Activated B cell treated with CpG ODN at 0.5 μM for 24 hours (primary cell): Measurements from ENCODE around the gene HRK. TPM values are rescaled to one million over a fixed set of nuclear protein-coding genes. Genes with fewer than 3 reads are reported as not detected.

Source experiments
- ATAC-seq: fragments of 200-7000 bp; cut with Tn5 transposase; one replicate; pipeline ENCODE4 v1.10.0; 2021; ENCODE audit warnings: low read depth, mild to moderate bottlenecking, moderate library complexity
- CTCF ChIA-PET: fragments of 350-600 bp; sonication (Branson Sonifier 250); formaldehyde crosslinking; loops from one replicate; lab custom pipeline; 2021; ENCODE audit warnings: antibody characterized with exemption; lab: Charles Lee
- POLR2A ChIA-PET: fragments of 350-600 bp; sonication (Branson Sonifier 250); formaldehyde crosslinking; loops from one replicate; lab custom pipeline; 2021; ENCODE audit warnings: antibody characterized with exemption; lab: Charles Lee
- DNase-seq: peaks from one replicate; pipeline ENCODE4 v3.0.0; 2022
- H3K27ac Mint-ChIP-seq: one replicate; pipeline ENCODE4 v1.8.0; 2020; ENCODE audit warnings: mixed read lengths
- H3K27me3 Mint-ChIP-seq: one replicate; pipeline ENCODE4 v1.8.0; 2021; ENCODE audit warnings: mixed read lengths
- H3K36me3 Mint-ChIP-seq: one replicate; pipeline ENCODE4 v1.8.0; 2021; ENCODE audit warnings: low read depth, mixed read lengths
- H3K4me1 Mint-ChIP-seq: one replicate; pipeline ENCODE4 v1.8.0; 2021; ENCODE audit warnings: mixed read lengths
- H3K4me3 Mint-ChIP-seq: one replicate; pipeline ENCODE4 v1.8.0; 2020; ENCODE audit warnings: mild to moderate bottlenecking, mixed read lengths
- H3K9me3 Mint-ChIP-seq: one replicate; pipeline ENCODE4 v1.8.0; 2020; ENCODE audit warnings: mixed read lengths
- intact Hi-C: fragments of 100-400 bp; cut with micrococcal nuclease; formaldehyde crosslinking; loops from one replicate; pipeline ENCODE4 v1.15.1; 2024
- total RNA-seq: library from RNA; stranded (reverse); gene quantifications from 2 replicates; pipeline ENCODE4 v1.2.3, GENCODE V29; 2022
- TF ChIP-seq, protein P1 (sequence below): fragments of 200-600 bp; IDR thresholded peaks from one replicate; pipeline ENCODE4 v1.8.0; 2022; ENCODE audit warnings: antibody characterized with exemption, mild to moderate bottlenecking

The HRK gene
- total RNA-seq, 1 donor from 2014 or later = 4.7 TPM

DNA sequence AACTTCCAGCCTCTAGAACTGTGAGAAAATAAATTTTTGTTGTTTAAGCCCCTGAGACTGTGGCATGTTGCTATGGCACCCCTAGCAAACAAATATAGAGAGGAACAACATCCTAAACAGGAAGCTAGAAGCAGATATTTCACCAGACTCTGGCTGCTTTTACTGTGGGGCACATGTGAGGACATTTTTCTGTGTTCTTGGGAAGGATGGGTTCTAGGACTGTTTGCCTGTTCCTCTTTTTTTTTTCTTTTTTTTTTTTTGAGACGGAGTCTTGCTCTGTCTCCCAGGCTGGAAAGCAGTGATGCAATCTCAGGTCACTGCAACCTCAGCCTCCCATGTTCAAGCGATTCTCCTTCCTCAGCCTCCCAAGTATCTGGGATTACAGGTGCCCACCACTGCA lies 4.2 kb upstream of the HRK start:
- no peaks in the 10 kb centered on the region for H3K36me3 Mint-ChIP-seq
- peaks cover 18% of the 10 kb centered on the region for H3K27me3 Mint-ChIP-seq
- peaks cover 23% of the 10 kb centered on the region for H3K4me1 Mint-ChIP-seq
- intact Hi-C loops = no loop called here
- H3K27ac Mint-ChIP-seq = no peak overlapping the region
- H3K9me3 Mint-ChIP-seq = no peaks in the 10 kb centered on the region
- CTCF ChIA-PET = no interaction called here
- no peak for ATAC-seq
- POLR2A ChIA-PET = interaction anchor here (0.7 kb wide), 1 partner anchor 173 kb away, joined by 3 read pairs; no protein-coding TSS in a partner anchor
- TF ChIP-seq, protein P1, sequence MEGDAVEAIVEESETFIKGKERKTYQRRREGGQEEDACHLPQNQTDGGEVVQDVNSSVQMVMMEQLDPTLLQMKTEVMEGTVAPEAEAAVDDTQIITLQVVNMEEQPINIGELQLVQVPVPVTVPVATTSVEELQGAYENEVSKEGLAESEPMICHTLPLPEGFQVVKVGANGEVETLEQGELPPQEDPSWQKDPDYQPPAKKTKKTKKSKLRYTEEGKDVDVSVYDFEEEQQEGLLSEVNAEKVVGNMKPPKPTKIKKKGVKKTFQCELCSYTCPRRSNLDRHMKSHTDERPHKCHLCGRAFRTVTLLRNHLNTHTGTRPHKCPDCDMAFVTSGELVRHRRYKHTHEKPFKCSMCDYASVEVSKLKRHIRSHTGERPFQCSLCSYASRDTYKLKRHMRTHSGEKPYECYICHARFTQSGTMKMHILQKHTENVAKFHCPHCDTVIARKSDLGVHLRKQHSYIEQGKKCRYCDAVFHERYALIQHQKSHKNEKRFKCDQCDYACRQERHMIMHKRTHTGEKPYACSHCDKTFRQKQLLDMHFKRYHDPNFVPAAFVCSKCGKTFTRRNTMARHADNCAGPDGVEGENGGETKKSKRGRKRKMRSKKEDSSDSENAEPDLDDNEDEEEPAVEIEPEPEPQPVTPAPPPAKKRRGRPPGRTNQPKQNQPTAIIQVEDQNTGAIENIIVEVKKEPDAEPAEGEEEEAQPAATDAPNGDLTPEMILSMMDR = no peak
- DNase-seq = no peak
- no peak overlapping the region for H3K4me3 Mint-ChIP-seq

DNA sequence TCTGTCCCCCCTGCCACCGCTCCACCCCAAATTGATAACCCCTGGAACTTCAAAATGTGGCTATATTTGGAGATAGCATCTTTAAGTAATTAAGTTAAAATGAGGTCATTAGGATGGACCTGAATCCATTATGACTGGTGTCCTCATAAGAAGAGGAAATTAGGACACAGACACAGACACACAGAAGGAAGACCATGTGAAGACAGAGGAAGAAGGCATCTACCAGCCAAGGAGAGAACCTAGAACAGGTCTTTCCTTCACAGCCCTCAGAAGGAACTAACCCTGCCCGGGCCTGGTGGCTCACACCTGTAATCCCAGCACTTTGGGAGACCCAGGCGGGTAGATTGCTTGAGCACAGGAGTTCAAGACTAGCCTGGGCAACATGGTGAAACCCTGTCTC lies 3.6 kb upstream of the HRK start:
- ATAC-seq (no peak), DNase-seq (no peak)
- Mint-ChIP-seq H3K9me3 (no peaks in the 10 kb centered on the region), H3K27ac (no peak overlapping the region), H3K36me3 (no peaks in the 10 kb centered on the region), H3K4me1 (peaks cover 29% of the 10 kb centered on the region), H3K27me3 (peaks cover 23% of the 10 kb centered on the region), H3K4me3 (no peak overlapping the region)
- POLR2A ChIA-PET = interaction anchor here (0.7 kb wide), 1 partner anchor 172 kb away, joined by 3 read pairs; no protein-coding TSS in a partner anchor
- TF ChIP-seq, protein P1 = no peak
- CTCF ChIA-PET = no interaction called here
- intact Hi-C loops = loop anchor here (5.0 kb wide), 3 partner anchors 83 to 1132 kb away; partner anchors contain the start of gene RFC5

DNA sequence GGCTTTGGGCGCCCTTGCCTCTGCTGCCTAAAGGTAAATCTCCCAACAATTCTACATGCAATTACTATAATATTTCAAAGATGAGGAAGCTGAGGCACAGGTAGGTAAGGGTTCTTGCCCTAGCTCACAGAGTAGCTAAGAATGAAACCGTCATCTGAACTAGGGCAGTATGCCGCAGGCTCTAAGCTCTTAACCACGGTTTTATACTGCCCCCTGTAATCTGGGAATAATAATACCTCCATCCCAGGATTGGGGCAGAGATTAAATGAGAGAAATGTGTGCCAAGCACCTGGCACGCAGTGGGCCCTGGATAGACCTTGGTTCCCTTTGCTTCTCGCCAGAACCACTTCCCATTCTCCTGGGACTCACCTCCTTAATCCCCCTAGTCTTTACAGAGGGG lies 1.5 kb upstream of the HRK start:
- TF ChIP-seq, protein P1 = no peak
- Mint-ChIP-seq H3K9me3 (no peaks in the 10 kb centered on the region), H3K4me1 (peaks cover 46% of the 10 kb centered on the region), H3K27me3 (peaks cover 33% of the 10 kb centered on the region), H3K4me3 (peak overlapping the region; percentile 78), H3K27ac (no peak overlapping the region), H3K36me3 (no peaks in the 10 kb centered on the region)
- CTCF ChIA-PET = interaction anchor here (0.8 to 2.7 kb wide), 4 partner anchors 123 to 179 kb away, joined by 3 to 26 read pairs (median 10); no protein-coding TSS in a partner anchor
- peak; percentile 16 for ATAC-seq
- intact Hi-C loops = loop anchor here (1.0 to 5.0 kb wide), 4 partner anchors 80 to 1135 kb away; partner anchors contain the start of gene RFC5
- DNase-seq = no peak
- POLR2A ChIA-PET = interaction anchor here (3.9 kb wide), 1 partner anchor 21 kb away, joined by 18 read pairs; no protein-coding TSS in a partner anchor

DNA sequence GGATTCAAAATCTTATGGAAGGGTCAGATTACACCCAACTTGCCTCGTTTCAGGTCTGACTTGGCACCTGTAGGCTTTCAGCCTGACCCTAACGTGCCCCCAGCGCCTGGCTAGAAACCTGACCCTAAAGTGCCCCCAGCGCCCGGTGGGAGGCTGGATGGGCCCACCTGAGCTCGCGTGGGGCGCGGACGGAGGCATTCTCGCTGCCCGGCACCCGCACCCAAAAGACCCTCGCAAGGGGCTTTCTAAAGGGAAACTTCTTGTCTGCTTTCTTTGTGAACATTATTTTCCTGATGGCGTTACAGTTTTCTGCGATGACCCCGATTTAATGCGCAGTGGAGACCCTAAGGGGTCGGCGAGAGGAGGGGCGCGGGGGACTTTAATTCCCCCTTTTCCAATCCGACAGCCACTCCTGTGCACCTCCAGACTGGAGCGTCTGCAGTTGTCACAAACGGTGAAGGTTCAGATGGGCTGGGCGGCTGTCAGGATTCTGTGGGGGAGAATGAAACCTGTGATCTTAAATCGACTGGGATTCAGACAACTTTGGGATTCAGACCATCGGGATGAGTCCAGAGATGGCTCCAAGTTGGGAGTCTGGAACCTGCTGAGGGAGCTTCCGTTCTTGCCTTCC lies 751 bp upstream of the HRK start:
- Mint-ChIP-seq H3K9me3 (no peaks in the 10 kb centered on the region), H3K4me1 (peaks cover 46% of the 10 kb centered on the region), H3K27ac (peak overlapping the region; percentile 53), H3K36me3 (no peaks in the 10 kb centered on the region), H3K4me3 (peak overlapping the region; percentile 78), H3K27me3 (peaks cover 31% of the 10 kb centered on the region)
- ChIA-PET CTCF (interaction anchor here (0.8 to 2.7 kb wide), 6 partner anchors 63 to 178 kb away, joined by 3 to 26 read pairs (median 6); no protein-coding TSS in a partner anchor), POLR2A (interaction anchor here (0.5 to 3.9 kb wide), 2 partner anchors 21 to 37 kb away, joined by 6 to 18 read pairs; no protein-coding TSS in a partner anchor)
- intact Hi-C loops = loop anchor here (1.0 to 5.0 kb wide), 7 partner anchors 21 to 1135 kb away; partner anchors contain the start of genes RFC5, RNFT2 and SPRING1
- TF ChIP-seq, protein P1 = no peak
- no peak for DNase-seq
- no peak for ATAC-seq

DNA sequence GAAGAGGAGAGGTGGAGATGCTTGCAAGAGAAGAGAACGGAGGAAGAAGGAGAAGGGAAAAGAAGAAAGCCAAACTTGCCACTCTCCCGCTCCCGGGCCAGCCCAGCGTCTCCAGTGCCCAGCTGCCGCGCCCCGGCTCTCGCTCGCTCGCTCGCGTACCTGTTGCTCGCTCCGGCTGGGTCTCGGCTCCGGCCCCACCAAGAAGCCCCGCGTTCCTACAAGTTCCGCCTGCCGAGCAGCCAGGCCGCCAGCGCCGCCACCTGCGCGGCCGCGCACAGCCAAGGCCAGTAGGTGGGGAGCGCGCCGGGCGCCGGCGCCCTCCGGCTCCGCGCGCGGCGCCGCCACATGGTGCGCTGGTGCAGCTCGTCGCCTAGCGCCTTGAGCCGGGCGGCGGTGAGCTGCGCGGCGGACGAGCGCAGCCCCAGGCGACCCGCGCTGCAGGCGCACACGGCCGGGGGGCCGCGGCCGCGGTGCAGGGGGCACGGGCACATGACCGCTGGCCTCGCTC lies 370 bp downstream of the HRK start:
- Mint-ChIP-seq H3K4me1 (peaks cover 45% of the 10 kb centered on the region), H3K4me3 (peak overlapping the region; percentile 85), H3K27me3 (peaks cover 35% of the 10 kb centered on the region), H3K9me3 (no peaks in the 10 kb centered on the region), H3K27ac (peak overlapping the region; percentile 77), H3K36me3 (no peaks in the 10 kb centered on the region)
- CTCF ChIA-PET = interaction anchor here (0.8 to 2.7 kb wide), 5 partner anchors 22 to 177 kb away, joined by 3 to 26 read pairs (median 5); no protein-coding TSS in a partner anchor
- intact Hi-C loops = loop anchor here (1.0 to 5.0 kb wide), 6 partner anchors 20 to 1136 kb away; partner anchors contain the start of genes RFC5, RNFT2 and SPRING1
- ATAC-seq (peak; percentile 80), DNase-seq (peak; percentile 53)
- POLR2A ChIA-PET = interaction anchor here (0.7 to 3.9 kb wide), 3 partner anchors 19 to 62 kb away, joined by 3 to 18 read pairs (median 4); no protein-coding TSS in a partner anchor
- TF ChIP-seq, protein P1 = no peak
